ENCODE results near the gene CROCC2.

Gene CROCC2

DNA sequence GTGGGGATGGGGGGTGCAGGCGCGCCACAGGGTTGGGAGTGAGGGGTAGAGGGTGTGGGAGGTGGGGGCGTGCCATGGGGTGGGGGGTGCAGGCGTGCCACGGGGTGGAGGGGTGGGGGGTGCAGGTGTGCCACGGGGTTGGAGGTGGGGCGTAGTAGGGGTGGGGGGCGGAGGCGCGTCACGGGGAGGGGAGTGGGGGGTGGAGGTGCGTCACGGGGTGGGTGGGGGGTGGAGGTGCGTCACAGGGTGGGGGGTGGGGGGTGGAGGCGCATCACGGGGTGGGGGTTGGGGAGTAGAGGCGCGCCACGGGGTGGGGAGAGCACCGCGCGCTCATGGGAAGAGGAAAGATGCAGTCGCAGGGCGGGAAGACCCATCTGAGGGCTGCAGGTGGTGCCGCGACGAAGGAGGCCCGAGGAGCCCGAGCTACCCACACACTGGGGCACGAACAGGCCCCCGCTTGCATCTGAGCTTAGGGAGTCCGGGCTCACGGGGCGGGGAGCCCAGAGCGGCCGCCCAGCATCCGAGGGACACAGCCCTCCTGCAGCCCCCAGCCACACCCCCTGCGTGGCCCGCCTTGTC lies 129.8 kb downstream of the CROCC2 start:
- no peak for DNase-seq (ENCODE audit: low read depth in 2 of 2)

DNA sequence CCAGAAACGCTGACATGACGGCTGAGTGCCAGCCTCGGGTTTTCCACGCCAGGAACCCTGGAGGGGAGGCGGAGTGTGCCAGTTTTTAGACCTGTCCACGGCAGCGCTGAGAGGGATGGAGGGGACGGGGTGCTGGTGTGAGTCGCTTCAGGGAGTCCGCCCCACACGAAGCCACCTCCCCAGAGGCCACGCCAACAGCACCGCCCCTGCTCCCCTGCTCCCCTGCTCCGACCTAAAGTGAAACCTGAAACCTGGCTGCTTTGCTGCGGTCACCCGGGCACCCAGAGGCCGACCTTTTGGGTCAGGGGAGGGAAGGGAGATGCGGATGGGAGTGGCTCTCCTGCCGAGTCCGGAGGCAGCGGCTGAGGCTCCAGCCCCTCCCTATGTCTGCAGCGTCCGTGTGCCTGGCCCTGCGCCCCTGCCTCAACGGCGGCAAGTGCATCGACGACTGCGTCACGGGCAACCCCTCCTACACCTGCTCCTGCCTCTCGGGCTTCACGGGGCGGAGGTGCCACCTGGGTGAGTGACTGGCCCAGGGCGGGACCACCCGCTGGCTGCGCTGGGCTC lies 130.3 kb downstream of the CROCC2 start:
- DNase-seq (ENCODE audit: low read depth in 2 of 2): no peak

DNA sequence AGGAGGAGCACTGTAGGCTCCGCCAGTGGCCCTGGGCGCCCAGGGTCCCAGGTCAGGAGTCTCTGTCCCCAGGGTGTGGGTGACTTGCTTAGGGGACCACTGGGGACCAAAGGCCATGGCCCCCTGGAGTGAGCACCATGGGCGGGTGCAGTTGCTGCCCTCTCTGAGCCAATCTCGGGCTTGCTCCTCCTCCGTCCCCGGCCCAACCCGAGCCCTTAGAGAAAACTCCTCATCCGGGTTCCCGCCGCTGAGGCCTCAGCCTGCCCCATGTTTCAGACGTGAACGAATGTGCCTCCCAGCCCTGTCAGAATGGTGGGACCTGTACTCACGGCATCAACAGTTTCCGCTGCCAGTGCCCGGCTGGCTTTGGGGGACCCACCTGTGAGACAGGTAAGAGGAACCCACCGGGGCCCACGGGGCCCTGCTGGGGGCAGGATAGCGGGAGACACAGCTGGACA lies 130.9 kb downstream of the CROCC2 start:
- no peak for DNase-seq (ENCODE audit: low read depth in 2 of 2)

DNA sequence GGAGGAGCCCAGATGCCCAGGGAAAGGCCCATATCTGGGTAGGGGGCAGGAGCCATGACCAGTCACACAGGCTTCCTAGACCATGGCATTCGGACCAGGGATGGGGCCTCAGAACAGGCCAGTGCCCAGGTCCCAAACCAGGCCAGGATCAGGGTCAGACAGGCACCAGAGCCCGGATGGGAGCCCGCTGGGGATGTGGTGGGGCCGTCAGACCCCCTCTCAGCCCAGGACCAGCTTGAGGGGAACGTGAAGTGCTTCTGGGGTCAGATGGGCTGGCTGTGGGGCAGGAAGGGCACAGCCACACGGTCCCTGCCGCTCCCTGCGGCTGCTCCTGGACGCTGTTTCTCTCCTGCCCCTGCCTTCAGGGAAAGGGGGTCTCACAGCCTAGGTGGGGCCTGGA lies 131.4 kb downstream of the CROCC2 start:
- DNase-seq (ENCODE audit: low read depth in 2 of 2): no peak

DNA sequence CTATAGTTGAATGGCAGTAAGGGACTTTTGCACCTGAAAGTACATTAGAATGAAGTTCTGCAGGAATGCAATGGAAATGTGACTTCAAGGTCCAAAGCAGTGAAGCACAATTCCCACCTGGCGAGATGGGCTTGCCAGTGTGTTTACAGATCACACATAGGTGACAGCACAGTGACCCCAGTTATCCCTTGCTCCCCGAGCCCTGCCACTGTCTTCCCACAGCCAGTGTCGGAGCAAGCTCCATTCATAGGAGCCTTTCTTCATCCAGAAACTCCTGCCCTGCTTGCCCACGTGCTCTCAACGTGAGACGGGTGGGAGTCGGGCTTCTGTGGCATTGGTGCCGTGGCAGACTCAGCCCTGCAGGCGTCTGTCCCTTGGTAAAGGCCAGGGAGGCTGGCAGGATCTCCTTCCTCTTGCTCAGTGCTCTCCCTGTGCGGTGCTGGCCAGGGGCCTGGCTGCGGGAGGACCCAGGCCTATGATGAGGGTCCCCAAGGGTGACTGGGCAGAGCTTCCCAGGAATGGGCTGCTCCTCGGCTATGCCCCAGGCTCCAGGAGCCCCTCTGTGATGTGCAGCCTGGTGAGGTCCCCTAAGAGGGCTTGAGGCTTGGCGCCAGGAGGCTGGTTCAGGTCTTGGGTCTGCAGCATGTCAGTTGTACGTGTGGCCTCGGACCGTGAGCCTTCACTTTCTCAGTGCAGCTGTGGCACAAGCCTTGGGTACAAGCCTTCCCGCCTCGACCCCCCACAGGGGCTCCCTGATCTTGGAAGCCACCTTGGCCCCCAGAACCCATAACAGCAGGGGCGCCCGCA lies 132.4 kb downstream of the CROCC2 start:
- no peak for DNase-seq (ENCODE audit: low read depth in 2 of 2)

DNA sequence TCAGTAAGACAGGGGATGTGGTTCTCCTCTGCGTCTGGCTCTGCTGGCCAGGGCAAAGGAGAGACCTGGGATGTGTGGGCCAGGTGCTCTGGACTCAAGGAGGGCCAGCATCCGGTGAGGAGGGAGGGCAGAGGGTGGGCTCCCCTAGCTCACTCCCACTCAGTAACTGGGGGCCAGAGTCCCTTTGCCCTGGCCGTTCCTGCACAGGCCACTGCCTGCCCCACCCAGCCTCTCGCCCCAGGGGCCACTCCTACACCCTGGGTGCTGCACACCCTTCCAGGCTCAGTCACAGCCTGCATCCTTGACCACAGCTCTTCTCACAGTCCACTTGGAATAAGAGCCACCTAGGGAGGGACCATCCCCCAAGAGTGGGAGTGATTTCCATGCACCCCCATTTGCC lies 133.3 kb downstream of the CROCC2 start:
- DNase-seq (ENCODE audit: low read depth in 2 of 2): no peak

DNA sequence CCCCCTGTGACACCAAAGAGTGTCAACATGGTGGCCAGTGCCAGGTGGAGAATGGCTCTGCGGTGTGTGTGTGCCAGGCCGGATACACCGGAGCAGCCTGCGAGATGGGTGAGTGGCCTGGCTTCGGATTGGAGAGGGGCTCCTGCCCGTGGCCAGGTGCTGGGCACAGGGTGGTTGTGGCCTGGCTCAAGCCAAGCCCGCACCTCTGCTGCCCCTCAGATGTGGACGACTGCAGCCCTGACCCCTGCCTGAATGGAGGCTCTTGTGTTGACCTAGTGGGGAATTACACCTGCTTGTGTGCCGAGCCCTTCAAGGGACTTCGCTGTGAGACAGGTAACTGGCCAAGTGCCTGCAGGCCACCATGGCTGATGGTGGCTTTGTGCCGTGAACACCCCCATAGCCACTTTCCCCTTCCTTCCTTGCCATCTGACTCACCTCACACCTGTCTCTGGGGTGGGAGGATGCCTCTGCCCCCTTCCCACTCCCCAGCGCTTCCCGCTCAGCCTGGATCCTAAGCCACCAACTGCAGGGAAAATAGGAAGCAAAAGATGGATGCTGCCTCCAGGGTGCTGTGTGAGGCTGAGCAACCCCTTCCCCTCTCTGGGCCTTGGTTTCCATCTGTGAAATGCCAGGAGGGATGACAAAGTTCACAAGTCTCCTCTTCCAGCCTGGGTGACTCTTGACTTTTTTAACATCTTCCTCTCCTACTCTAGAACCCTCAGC lies 134.1 kb downstream of the CROCC2 start:
- no peak for DNase-seq (ENCODE audit: low read depth in 2 of 2)

DNA sequence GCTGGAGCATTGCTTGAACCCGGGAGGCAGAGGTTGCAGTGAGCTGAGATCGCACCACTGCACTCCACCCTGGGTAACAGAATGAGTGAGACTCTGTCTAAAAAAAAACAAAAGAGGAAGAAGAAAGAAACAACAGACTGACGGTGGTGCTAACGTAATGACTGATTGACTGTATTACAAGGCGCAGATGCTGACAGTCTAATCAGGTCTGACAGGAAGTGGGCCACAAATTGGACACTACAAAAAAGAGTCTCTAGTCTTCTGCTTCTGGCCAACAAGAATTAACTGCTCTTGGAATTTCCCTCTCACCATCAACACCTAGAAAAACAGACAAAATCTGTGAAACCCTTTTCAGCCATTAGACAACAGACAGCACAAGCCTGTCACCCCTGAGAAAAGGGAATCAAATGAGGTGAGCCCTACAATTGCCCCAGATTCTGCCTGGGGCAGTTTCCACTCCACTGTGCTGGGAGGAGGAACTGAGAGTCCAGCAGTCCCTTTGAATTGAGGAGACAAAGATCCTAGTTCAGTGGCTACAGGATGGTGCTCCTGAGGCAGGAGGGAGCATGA lies 135.5 kb downstream of the CROCC2 start:
- DNase-seq (ENCODE audit: low read depth in 2 of 2): no peak

Measured in stimulated activated CD4-positive, alpha-beta T cell treated with anti-CD3 and anti-CD28 coated beads, Interleukin-1b, Interleukin-23, amount 100 ng/mL, for 1 hour (primary cell).